CD4-positive, alpha-beta T cell treated with Interleukin-15 for 1 hour (primary cell): ENCODE data around the gene OSBPL1A.
"Not testable (repeated sequence)": the region's sequence is repeated elsewhere in the genome, so short reads cannot be mapped to it uniquely, and the experiment has no call there.

ENCODE experiments used
- DNase-seq: peaks from one replicate; pipeline ENCODE4 v3.0.0-alpha.2; 2020

OSBPL1A gene

DNA sequence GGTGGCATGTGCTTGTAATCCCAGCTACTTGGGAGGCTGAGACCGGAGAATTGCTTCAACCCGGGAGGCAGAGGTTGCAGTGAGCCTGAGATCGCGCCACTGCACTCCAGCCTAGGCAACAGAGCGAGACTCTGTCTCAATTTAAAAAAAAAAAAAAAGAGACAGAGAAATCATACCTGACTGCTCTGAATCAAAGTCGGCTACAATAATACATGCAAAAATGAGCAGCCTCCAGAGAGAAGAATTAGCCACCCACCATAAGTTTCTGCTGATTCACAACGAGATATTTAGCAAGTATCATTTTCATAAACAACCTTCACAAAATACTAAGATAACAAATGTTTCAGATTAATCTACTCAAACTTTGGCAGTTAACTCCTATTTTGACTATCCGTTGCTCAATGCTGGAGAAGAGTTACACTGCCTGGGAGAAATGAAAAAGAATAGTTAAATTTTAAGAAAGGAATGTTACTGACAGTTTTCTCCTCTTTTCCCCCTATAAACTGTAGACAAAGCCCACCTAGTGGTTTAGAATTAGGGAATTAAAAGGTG lies 1.5 kb downstream of the OSBPL1A start:
- no peak for DNase-seq

DNA sequence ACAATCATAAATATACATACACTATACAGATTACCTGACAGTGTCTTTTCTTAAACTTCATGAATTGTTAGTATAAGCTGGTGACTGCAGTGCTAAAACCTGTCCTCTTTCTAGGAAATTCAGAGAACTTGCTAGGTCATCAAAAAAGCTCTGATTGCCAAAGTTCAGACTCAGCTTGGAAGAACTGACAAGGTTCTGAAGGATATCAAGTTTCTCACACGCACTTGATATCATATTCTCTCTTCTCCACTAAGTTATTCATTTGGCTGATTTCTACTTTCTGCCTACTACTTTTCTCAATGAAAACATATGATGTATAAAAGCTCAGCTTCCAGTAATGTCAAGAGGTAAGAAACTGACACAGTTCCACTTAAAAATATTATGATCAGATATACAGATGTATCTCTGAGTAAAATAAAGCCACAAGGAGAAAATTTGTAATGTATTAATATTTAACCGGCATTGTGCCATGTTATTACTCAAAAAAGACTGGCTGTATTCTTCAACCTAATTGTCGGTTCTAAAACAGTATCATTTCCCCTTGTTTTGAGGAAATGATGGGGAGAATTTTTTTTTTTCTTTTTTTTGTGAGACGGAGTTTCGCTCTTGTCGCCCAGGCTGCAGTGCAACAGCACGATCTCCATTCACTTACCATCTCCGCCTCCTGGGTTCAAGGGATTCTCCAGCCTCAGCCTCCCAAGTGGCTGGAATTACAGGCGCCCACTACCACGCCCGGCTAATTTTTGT lies 2.4 kb downstream of the OSBPL1A start:
- DNase-seq: no peak

DNA sequence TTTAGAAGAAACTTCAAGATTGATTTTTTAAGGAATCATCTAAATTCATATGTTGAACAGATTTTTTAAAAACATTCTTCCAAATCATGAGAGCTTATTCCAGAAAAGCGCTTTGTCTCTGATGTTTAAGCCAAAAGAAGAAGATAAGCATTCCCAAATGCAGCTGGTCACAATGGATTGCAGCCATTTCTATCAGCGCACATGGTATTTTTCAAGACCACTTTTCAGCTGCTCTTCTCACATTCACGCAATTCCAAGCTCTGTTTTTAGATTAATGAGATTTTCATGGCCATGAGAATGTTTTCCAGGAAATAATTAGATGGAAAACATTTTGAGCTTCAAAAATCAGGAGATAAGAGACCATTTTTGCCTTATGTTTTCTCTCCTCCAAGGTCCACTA lies 8.7 kb downstream of the OSBPL1A start:
- no peak for DNase-seq

DNA sequence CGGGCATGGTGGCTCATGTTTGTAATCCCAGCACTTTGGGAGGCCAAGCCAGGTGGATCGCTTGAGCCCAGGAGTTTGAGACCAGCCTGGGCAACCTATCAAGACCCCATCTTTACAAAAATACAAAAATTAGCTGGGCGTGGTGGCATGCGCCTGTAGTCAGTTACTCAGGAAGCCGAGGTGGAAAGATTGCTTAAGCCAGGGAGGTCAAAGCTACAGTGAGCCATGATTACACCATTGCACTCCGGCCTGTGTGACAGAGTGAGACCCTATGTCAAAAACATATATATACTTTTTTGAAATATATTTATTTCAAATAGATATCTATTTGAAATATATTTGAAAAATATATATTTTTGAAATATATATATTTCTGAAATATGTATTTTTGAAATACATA lies 10.9 kb downstream of the OSBPL1A start:
- no peak for DNase-seq

DNA sequence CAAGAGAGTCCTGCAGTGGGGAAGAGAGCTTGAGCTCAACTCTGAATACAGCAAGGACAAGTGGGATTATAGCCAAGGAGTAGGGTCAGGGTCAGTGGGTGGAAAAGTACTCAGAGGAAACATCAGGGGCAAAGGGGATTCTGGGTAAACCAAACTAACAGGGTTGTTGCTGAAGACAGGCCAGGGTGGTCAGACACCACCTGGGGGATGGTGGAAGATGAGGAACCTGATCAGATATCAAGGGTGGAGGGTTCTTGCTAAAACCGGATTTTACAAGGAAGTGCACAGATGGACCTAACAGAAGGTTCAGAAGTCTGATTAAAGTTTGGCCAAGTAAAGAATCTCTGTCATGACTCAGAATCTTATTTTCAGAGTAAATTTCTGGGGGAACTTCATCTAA lies 16.5 kb downstream of the OSBPL1A start:
- no peak for DNase-seq

DNA sequence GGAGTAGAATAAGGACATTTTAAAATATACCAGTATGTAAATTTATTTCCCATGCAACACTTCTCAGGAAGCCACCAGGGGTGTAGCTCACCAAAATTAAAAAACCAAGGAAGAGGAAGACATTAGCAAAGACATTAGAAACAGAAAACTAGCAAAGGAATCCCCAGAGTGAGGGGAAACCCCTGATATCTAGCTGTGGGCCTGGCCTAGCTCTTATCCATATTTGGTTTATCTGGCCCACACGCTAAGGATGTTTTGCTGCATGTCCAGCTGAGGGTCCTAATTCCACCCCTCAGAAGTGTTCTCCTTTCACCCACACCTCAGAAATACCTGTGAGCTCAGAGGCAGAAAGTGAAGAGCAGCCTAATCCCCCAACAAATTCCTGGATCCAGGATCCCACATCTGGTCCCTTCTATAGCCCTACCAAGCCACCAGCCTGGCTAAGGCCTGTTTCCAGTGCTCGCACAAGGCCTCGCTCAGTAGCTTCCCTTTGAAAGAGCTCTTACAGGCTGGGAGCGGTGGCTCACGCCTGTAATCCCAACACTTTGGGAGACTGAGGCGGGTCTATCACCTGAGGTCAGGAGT lies 17.4 kb downstream of the OSBPL1A start:
- DNase-seq: no peak

DNA sequence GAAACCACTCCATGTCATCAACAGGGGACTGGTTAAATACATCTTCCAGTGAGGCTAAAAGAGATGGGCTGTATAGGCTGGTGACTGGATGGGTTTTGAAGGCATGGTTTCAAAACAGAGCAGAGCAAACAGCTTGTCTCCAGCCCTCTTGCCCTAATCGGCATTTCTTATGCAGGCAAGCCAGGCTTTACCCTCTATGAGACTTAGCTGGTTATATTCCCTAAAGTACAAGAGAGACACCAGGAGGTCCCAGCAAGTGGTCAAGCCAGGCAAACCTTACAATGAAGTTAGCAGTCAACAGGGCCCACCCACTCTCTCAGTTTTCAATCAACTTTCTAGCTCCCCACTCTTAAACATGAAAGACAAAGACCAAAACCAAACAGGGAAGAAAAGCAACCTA lies 19.0 kb downstream of the OSBPL1A start:
- no peak for DNase-seq

DNA sequence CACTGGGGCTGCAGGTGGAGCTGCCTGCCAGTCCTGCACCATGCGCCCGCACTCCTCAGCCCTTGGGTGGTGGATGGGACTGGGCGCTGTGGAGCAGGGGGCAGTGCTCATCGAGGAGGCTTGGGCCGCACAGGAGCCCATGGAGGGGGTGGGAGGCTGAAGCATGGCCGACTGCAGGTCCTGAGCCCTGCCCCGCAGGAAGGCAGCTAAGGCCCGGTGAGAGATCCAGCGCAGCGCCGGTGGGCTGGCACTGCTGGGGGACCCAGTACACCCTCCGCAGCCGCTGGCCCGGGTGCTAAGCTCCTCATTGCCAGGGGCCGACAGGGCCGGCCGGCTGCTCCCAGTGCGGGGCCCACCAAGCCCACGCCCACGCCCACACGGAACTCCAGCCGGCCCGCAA lies 21.1 kb downstream of the OSBPL1A start:
- not testable (repeated sequence) for DNase-seq

DNA sequence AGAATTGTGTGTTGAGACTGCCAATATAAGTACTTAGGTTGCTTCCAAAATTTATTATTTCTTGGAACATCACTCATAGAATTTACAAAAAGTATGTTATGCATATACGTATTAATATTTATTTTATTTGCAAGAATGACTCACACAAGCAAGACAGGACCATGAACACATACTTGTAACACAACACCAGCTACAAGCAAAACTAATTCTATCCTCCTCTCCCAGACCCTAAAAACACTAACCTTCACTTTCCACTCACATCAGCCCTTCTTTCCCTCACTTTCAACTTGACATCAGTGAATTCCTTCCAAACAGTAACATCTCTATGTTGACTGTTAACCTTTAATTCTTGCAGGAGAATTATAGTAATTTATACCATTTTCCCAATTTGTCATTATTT lies 24.3 kb downstream of the OSBPL1A start:
- no peak for DNase-seq

DNA sequence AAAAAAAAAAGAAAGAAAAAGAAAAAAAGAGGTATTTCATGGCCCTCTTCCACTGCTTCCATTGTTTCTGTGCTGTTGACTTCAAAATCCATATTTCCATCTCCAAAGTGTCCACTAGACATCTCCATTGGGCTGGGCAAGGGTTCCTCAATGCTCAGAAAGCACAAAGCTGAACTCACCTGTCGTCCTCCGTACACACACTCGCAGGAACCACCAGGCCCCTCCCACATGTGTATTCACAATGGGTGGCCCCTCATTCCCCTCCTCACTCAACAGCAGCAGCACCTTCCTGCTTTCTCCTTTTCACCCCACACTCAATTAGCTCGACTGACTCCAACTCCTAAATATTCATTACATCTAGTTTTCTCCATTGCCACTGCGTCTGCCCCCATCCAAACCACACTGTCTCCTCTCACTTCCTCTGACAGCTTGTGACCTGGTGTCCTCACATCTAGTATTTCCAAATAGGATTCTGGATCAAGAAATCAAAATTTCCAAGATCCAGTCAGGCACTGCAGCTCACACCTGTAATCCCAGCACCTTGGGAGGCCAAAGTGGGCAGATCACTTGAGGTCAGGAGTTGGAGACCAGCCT lies 25.2 kb downstream of the OSBPL1A start:
- DNase-seq: no peak

DNA sequence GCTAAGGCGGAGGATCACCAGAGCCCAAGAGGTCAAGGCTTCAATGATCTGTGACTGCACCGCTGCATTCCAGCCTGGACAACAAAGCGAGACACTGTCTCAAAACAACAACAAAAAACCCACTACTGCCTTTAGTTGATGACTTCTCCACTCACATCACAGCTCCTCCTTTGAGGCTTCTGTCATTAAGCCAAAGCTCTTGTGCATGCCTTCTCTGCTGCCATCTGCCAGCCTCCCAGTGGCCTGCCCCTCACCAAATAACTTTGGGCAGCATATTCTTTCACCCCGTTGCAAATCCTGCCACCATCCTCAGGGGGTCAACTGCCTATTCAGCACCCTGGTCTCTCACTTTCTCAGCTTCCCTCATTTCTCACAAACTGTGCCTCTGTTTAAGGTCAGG lies 27.5 kb downstream of the OSBPL1A start:
- DNase-seq: no peak

DNA sequence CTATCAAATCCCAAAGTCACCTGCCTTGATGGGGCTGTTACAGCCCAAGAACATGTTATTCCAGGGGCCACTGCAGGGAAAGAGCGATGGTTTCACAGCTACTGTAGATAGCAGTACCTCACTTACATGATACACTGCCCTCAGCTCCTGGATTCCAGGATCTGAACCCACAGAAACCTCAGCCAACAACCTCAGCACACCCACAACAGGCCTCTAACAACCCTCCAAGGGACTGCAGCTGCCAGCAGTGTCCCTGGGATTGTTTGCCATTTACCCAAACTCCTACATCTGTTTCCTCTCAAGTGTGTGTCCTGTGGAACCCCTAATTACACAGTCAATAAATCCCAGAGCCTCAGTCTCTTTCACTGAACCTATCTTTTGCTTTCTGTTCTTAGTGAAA lies 28.2 kb downstream of the OSBPL1A start:
- DNase-seq: no peak

DNA sequence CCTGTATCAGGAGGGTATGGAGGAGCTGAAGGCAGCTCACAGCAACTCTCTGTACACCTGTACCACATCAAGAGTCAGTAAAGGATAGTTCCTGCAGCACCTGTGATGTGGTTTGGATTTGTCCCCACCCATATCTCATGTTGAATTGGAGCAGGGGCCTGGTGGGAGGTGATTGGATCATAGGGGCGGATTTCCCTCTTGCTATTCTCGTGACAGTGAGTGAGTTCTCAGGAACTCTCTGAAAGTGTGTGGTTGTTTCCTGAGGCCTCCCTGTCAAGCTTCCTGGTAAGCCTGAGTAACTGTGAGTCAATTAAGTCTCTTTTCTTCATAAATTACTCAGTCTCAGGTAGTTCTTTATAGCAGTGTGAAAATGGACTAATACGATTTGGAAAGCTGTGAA lies 28.9 kb downstream of the OSBPL1A start:
- DNase-seq: no peak

DNA sequence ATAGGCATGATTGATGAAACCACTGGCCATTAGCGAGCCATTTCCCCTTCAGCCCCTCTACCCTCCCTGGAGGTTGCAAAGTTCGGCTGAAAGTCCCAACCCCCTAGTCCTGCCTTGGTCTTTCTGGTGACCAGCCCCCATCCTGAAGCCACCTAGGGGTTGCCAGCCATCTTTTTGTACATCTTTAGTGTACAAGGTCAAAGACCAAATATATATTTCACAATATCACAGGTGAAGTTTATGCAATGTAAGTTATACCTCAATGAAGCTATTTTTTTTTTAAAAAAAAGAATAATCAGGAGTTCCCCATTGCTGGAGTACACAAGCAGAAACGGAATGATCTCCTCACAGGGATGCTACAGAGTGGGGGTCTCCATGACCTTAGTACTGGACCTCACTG lies 31.3 kb downstream of the OSBPL1A start:
- DNase-seq: no peak

DNA sequence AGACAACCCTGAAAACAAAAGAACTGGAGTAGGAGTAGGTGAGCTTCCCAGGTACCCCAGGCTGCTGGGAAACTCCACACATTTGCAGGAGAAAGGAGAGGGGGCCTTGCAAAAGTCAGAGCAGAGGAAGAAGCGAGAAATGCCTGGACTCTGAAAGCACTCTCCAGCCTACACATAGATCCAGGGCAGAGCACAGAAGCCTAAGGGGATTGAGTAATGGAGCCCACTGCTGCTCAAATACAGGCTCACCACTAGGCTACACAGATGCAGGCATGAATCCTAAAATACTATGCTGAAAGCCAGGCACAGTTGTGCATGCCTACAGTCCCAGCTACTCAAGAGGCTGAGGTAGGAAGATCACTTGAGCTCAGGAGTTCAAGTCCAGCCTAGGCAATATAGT lies 33.4 kb downstream of the OSBPL1A start:
- DNase-seq: no peak

DNA sequence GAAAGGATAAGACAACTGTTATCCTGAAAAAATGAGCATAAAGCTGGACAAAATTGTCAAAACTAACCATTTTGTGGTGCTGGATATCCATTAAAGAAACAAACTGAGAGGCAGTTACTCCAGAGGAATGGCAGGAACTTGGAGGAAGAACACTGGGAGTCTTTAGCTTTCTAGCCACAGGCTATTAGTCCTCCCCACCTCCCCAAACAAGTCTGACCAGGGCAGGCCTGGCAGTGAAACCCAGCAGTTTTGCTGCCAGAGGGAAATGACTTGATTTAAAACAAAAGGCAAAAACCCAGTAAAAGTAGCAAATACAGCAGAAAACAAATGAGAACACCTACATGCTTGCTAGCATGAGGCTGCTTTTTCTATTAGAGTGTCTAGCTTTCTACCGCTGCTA lies 34.9 kb downstream of the OSBPL1A start:
- no peak for DNase-seq

DNA sequence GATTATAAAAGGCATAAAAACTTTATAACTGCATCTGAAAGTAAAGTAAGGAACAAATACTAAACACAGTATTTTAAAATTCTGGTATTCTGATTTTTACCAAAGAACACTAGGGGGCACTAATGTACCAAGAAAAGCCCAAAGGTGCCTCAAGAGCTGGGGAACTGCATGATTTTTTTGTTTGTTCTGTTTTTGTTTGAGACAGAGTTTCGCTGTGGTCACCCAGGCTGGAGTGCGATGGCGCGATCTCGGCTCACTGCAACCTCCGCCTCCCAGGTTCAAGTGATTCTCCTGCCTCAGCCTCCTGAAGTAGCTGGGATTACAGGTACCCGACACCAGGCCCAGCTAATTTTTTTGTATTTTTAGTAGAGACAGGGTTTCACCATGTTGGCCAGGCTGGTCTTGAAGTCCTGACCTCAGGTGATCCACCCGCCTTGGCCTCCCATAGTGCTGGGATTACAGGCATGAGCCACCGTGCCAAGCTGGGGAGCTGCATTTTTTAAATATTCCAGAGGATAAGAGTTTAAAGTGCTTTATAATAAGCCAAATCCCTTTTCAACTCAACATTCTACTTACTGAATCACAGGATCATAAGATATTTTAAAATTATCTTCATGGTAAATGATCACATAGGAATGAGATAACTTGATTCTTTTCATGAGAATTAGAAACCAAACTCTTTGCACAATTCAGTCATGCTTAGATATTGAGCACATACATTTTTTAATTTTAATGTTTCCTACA lies 37.7 kb downstream of the OSBPL1A start:
- DNase-seq: not testable (repeated sequence)

DNA sequence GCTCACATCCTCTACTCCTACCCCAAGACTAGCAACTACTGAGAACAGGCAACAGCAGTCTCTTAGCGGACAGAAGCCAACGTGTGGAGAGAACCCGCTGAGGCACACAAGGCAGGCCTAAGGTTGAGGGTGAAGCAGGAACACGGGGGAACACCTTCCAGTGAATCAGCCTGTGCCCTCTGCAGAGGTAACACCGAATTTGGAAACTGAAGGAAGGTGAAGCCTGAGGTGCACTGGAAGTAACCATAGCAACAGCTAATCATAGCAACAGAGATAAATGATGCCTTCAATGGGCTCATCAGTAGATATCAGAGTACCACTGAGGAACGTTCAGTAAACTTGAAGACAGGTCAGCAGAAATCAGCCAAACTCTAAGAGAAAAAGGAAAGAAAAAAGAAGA lies 43.3 kb downstream of the OSBPL1A start:
- DNase-seq: no peak

DNA sequence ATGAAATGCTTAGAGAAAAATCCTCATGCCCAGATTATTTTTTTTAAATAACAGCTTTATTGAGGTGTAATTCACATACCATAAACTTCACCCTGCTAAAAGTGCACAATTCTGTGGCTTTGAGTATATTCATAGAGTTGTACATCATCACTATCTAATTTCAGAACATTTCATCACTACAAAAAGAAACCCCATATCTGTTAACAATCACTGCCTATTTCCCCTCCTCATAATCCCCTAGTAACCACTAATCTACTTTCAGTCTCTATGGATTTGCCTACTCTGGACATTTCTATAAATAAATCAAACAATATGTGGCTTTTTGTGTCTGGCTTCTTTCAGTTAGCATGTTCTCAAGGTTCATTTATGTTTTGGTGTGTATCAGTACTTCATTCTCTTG lies 51.4 kb downstream of the OSBPL1A start:
- DNase-seq: no peak

DNA sequence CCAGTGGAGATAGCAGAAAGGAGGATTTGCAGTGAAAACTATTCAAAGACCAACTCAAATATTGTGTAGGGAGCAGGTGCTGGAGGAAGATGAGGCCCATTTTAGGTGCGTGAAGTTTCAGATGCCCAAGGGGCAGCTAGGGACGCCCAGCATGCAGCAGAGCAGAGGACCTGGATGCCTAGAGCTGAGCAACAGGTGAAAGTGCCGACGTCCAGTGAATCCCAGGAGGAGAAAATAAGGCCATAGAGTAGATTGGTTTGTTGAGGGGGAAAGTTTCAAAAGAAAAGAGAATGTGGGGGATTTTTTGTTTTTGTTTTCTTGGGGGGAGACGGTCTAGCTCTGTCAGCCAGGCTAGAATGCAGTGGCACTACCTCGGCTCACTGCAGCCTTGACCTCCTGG lies 53.1 kb downstream of the OSBPL1A start:
- no peak for DNase-seq

DNA sequence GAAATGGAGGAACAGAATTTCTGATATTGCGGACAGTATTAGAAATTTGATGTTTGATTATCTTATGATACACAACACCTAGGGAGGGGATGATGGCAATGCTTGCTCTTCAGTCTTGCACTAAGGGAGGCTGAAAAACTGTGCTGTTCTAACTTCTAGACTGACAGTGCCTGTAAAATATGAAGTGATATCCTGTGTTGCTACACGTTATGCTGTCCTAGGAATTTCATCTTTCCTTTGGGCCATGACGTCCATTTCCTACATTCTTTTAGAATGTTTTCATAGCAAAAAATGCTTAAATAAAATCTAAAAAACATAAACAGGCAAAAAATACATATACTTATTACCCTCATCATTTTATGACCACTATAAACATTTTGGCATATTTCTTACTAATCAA lies 55.3 kb downstream of the OSBPL1A start:
- DNase-seq: no peak

DNA sequence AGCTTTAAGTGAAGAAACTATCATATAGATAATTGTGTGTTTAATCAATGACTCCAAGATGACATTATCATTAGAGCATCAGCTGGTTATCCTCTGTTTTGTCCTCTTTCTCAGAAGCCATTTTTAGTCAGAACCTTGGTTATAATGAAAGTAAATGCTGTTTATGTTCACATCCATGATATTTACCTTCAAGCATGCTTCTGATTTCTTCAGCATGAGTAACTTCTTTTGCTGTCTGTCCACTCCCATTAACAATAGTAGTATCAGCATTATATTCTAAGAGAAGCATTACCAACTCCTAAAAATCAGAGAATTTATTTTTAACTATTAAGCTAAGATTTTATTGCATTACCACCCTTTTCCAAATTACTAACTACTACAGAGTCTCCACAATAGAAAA lies 56.3 kb downstream of the OSBPL1A start:
- DNase-seq: no peak

DNA sequence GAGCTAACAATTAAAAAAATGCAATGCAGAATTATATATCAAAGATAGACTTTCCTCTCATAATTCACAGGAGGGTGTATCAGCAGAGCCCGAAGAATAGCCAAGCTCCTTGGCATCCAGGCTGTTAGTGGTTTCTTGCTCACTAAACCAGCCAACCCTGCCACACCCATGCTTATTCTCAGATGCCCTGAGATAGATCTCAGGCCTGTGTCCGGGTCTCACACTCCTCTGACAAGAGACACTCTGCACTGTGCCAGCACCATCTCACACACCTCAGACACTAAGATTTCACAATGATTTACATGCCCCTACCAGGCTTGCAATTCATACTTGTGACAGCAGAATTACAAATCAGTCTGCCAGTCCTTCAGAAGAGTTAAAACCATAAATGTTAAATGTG lies 64.5 kb downstream of the OSBPL1A start:
- no peak for DNase-seq

DNA sequence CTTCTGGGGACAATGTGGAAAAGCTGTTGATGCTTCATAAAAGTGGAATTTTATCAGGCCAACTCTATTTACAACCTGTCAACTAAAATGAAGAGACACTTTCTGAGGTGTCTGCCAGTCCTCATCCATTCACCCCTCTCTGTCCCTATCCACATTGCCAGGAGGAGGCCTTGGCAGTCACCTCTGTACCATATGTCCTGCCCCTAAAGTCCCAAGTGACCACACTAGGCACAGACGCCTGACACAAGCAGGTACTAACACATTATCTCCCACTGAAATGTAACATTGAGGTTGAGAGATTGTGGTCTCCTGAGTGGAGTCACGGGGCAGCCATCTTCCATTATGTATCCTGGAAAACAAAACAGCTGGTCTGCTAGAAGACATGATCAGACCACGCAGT lies 71.4 kb downstream of the OSBPL1A start:
- DNase-seq: no peak
